ENCODE results near the gene TMEM187. TPM values are rescaled to one million over a fixed set of nuclear protein-coding genes. Genes with fewer than 3 reads are reported as not detected.
"Not testable (repeated sequence)": the region's sequence is repeated elsewhere in the genome, so short reads cannot be mapped to it uniquely, and the experiment has no call there.

TMEM187 gene
- polyA plus RNA-seq, 3 donors = 5.9 to 11.7 (median 8.8) TPM

GRCh38 chrX:153969125-153969903 lies 3.2 kb upstream of the TMEM187 start:
- DNase-seq = no peak

DNA sequence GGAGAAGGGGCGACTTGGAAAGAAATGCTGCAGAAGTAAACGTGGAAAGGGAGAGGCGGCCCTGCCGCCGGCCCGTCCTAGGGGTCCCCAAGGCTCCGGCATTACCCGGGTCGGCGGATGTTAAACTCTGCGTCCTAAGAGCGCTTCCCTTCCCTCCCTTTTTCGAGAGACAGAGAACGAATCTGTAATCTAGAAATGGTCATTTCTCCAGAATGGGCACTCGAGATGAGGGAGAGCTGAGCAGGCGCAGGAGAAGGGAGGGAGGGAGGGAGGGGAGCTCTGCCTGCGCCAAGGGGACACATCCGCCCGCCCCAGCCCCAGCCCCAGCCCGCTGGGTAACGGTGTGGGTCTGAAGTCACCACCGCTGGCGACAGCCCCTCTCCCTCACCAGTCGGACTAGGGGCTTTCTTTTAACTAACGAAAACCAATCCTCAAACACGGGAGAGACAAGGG lies 2.6 kb upstream of the TMEM187 start:
- no peak for DNase-seq

GRCh38 chrX:153970357-153971123 lies 2.0 kb upstream of the TMEM187 start:
- DNase-seq = peak; percentile 38

- DNase-seq = peak; percentile 91
These were observed 1.5 kb upstream of the TMEM187 start for GRCh38 chrX:153971124-153971449.

DNA sequence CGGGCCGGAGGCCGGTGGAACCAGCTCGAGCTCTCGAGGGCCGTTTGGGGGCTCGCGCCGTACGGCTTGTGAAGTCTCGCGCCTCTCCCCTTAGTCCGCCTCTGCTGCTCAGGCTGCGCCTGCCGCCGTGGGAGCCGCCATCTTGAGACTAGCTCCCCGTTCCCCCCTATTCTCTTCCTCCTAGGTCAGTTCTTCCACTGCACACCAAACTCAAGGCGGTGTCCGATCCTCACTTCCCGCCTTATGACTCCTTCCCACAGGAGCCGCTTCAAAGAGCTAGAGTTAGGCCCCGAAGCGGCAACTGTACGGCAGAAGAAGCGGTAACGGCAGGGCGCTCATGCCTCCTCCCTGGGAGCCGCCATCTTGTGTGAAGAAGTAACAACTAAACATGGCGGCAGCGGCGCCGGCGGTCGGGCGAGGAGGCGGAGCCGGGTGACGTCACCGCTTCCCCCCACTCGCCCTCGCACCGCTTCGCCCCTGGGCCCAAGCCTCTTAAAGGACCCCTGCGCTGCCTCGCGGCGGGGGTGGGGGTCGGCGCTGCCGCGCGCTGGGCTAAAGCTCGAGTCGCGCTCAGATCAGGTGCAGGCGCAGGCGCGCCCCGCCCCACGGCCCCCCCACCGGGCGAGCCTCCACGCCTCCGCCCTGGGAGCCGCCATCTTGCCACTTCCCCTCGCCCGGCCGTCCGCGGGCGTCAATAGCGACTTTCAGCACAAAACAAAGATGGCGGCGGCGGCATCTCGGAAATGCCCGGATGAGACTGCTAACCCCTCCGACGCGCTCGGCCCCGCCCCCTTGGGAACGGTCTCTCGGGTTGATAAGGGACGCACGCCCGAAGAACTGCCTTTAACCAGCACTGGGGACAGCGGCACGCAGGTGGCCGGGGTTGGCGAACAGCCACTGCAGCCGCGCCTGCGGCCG lies 845 bp upstream of the TMEM187 start, which contains the start of gene HCFC1:
HCFC1 (minus strand) TSS at position 369 of the 918 bp plus-strand sequence. CDS start 978 bp downstream, outside the sequence.
- DNase-seq = peak; percentile 94

GRCh38 chrX:153973127-153974002 lies 811 bp downstream of the TMEM187 start:
- DNase-seq = no peak

- no peak for DNase-seq
These were observed 1.6 kb downstream of the TMEM187 start for GRCh38 chrX:153974003-153974725.

DNA sequence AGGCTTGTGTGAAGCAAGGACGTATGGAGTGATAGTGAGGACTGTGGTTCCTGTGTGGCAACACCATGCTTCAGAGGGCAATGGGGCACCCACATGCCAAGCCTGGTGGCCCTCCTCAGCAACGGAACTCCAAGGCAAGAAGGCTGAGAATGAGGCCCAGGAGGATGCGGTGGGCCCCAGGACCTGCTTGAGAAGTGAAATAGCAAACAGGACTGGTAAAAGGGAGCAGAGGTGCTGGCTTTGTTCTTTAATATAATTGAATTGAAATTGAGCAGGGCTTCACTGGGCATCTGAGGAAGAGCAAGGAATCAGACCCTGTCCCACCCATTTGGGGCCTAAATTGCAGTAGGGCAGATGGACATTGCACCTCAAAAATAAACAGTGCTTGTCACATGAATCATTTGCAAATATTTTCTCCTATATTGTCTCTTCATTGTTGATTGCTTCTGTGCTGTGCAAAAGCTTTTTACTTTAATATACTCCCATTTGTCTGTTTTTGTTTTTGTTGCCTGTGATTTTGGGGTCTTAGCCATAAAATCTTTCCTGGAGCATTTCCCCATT lies 2.3 kb downstream of the TMEM187 start:
- DNase-seq = no peak

DNA sequence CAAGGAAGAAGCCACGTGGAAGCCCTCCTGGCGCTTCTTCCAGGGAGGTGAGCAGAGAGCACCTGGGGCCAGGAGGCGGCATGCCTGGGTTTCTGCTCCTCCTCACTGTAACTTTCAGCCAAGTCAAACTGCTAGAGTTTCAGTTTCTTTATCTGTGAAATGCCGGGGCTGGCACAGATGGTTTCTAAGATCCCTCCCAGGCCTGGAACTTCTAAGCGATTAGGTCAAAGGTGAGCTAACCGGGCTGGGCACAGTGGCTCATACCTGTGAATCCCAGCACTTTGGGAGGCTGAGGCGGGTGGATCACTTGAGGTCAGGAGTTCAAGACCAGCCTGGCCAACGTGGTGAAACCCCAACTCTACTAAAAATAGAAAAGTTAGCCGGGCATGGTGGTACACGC lies 7.8 kb downstream of the TMEM187 start:
- DNase-seq = not testable (repeated sequence)

GRCh38 chrX:153981231-153981630 lies 8.7 kb downstream of the TMEM187 start:
- no peak for DNase-seq

GRCh38 chrX:153981771-153982533 lies 9.4 kb downstream of the TMEM187 start:
- no peak for DNase-seq

GRCh38 chrX:153983321-153983801 lies 10.8 kb downstream of the TMEM187 start:
- DNase-seq = no peak

DNA sequence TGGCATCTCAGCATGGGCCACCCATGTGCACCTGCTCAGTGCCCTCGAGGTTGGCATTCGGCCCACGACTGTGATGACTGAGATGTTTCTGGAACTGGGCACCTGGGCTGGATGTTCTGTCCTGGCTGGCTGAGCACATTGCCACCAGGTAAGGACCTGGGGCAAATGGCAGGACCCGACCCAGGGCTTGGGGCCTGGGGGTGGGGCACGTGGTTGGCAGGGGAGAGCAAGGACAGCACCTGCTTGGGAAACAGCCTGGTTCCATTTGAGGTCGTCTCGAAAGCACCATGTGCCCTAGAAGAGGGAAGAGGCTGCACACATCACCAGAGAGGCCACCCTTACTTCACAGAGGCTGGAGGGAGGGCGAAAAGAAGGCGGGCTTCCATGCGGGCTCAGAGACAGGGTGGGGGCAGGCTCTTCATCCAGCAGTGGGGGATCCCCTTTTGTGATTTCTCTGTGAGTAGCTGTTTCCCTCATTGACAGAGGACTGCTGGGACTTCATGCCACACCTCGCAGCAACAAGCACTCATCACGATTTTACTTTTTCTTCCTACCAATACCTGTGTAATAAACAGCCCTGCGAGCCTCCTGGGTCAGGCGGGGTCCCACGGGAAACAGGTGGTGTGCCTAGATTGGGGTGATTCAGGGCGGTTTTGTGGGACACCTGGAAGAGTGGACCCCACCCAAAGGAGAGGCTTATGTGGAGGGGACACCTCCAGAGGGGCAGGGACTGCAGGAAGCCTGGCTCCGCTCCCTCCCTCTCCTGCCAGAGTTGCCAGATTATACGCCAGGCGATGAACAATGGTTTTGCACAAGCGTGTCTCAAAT lies 12.0 kb downstream of the TMEM187 start:
- DNase-seq = no peak

DNA sequence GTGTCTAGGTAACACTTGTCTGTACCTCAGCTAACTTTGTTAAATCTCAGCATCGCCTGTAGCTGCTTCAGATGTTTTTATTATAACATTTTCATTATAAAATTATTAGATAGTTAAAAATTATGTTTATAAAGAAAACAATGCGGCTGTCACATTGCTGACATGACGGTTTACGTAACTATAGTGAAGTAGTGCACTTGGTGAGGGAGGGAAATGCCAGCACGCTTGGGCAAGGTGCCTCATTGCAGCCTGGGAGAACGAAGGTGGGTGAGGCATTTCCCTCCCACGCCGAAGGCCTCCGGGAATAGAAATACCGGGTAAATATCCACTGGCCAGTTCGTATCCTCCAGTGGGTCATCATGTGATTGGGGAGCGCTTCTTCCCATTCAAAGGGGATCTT lies 15.9 kb downstream of the TMEM187 start:
- DNase-seq = no peak

DNA sequence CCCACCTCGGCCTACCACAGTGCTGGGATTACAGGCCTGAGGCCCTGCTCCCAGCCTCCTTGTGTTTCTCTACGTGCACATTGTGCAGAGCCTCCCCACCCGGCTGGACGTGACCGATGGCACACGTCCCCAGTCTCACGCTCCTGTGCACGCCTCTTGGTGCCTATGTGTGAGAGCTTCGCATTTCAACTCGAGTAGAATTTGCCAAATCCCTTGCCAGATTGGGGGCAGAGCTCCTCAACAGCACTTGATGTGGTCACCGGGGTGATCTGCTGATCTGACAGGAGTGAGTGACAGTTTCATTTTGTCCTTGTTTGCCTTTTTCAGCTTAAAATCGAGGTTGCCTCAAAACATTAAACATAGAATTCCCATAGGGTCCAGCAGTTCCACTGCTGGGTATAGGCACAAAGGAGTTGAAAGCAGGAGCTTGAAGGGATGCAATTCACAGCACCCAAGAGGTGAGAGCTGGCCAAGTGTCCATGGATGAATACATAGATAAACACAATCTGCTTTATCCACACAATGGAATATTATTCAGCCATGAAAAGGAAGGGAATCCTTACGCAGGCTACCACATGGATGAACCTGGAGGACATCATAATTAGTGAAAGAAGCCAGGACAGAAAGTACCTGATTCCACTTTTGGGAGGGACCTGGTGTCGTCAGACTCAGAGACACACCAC lies 17.6 kb downstream of the TMEM187 start:
- no peak for DNase-seq

GRCh38 chrX:153991013-153991580 lies 18.5 kb downstream of the TMEM187 start:
- DNase-seq = no peak

GRCh38 chrX:153992180-153992579 lies 19.6 kb downstream of the TMEM187 start:
- DNase-seq = no peak

All from renal pelvis (tissue), 4 donors.